ENCODE measurements around the gene NADSYN1.

The NADSYN1 gene

GRCh38 chr11:71490731-71491390, 37.9 kb downstream of the NADSYN1 start:
- H3K4me3 ChIP-seq (replicated peaks; ENCODE audit: low read depth, low read length): no peak overlapping the region
- H3K36me3 ChIP-seq (ENCODE audit: control insufficient read depth, insufficient read depth, low read length): peaks cover 34% of the 10 kb centered on the region
- no peak for TF ChIP-seq CTCF (IDR thresholded peaks at IDR 0.05; ENCODE audit: insufficient read depth, low read length, poor library complexity, severe bottlenecking)
- no peaks in the 10 kb centered on the region for H3K27me3 ChIP-seq (replicated peaks; ENCODE audit: control insufficient read depth, insufficient read depth, low read length)
- no peak for DNase-seq (ENCODE audit: extremely low read depth, insufficient read length)

GRCh38 chr11:71491531-71491930, 38.5 kb downstream of the NADSYN1 start:
- TF ChIP-seq CTCF (IDR thresholded peaks at IDR 0.05; ENCODE audit: insufficient read depth, low read length, poor library complexity, severe bottlenecking): no peak
- Histone ChIP-seq H3K4me3 (replicated peaks; ENCODE audit: low read depth, low read length) (no peak overlapping the region), H3K27me3 (replicated peaks; ENCODE audit: control insufficient read depth, insufficient read depth, low read length) (no peaks in the 10 kb centered on the region), H3K36me3 (ENCODE audit: control insufficient read depth, insufficient read depth, low read length) (peaks cover 34% of the 10 kb centered on the region)
- DNase-seq (ENCODE audit: extremely low read depth, insufficient read length): no peak

GRCh38 chr11:71491940-71492339, 38.9 kb downstream of the NADSYN1 start:
- H3K4me3 ChIP-seq (replicated peaks; ENCODE audit: low read depth, low read length): no peak overlapping the region
- TF ChIP-seq CTCF (IDR thresholded peaks at IDR 0.05; ENCODE audit: insufficient read depth, low read length, poor library complexity, severe bottlenecking): no peak
- peaks cover 36% of the 10 kb centered on the region for H3K36me3 ChIP-seq (ENCODE audit: control insufficient read depth, insufficient read depth, low read length)

GRCh38 chr11:71495286-71496230, 42.6 kb downstream of the NADSYN1 start:
- no peak for TF ChIP-seq CTCF (IDR thresholded peaks at IDR 0.05; ENCODE audit: insufficient read depth, low read length, poor library complexity, severe bottlenecking)
- H3K27me3 ChIP-seq (replicated peaks; ENCODE audit: control insufficient read depth, insufficient read depth, low read length): no peaks in the 10 kb centered on the region
- H3K36me3 ChIP-seq (ENCODE audit: control insufficient read depth, insufficient read depth, low read length): peaks cover 40% of the 10 kb centered on the region
- H3K4me3 ChIP-seq (replicated peaks; ENCODE audit: low read depth, low read length): no peak overlapping the region
- no peak for DNase-seq (ENCODE audit: extremely low read depth, insufficient read length)

More at GRCh38 chr11:71491940-71492339, 38.9 kb downstream of the NADSYN1 start:
- no peaks in the 10 kb centered on the region for H3K27me3 ChIP-seq (replicated peaks; ENCODE audit: control insufficient read depth, insufficient read depth, low read length)
- no peak for DNase-seq (ENCODE audit: extremely low read depth, insufficient read length)

DNA sequence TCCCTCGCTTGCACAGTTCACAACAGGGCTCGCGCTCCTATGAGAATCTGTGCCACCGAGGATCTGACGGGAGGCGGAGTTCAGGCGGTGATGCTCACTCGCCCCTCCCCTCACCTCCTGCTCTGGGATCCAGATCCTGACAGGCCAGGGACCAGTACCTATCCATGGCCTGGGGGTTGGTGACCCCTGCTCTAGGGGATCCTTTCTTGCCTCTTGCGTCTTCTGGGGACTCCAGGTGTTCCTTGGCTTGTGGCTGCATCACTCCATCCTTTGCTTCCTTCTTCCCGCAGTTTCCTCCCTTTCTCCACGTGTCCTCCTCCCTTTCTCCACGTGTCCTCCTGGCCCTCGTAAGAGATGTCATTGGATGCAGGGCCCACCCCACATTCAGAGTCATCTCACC, 43.4 kb downstream of the NADSYN1 start:
- DNase-seq (ENCODE audit: extremely low read depth, insufficient read length): no peak
- Histone ChIP-seq H3K27me3 (replicated peaks; ENCODE audit: control insufficient read depth, insufficient read depth, low read length) (no peaks in the 10 kb centered on the region), H3K4me3 (replicated peaks; ENCODE audit: low read depth, low read length) (no peak overlapping the region), H3K36me3 (ENCODE audit: control insufficient read depth, insufficient read depth, low read length) (peaks cover 38% of the 10 kb centered on the region)
- TF ChIP-seq CTCF (IDR thresholded peaks at IDR 0.05; ENCODE audit: insufficient read depth, low read length, poor library complexity, severe bottlenecking): no peak

Data from GM06990 (cell line).